Skin epidermis (tissue), 12 donors: ENCODE data around the gene BRMS1.
A peak's percentile ranks its signal among the peaks of the same experiment; 100 is the strongest.

Source experiments
- H3K27ac ChIP-seq, 21 experiments: fragments of 200-600 bp; sonication (generic) in 11 of 21; one replicate each; pipeline ENCODE4 v1.5.0; 2020; ENCODE audit warnings: mild to moderate bottlenecking in 3 of 21, inconsistent platforms in 2 of 21, moderate library complexity in 2 of 21
- H3K4me3 ChIP-seq, 7 experiments: fragments of 200-600 bp; sonication (generic) in 2 of 7; one replicate each; pipeline ENCODE4 v1.5.0; 2020; ENCODE audit warnings: inconsistent platforms in 2 of 7, mild to moderate bottlenecking in 2 of 7, moderate library complexity in 1 of 7

BRMS1 gene

DNA sequence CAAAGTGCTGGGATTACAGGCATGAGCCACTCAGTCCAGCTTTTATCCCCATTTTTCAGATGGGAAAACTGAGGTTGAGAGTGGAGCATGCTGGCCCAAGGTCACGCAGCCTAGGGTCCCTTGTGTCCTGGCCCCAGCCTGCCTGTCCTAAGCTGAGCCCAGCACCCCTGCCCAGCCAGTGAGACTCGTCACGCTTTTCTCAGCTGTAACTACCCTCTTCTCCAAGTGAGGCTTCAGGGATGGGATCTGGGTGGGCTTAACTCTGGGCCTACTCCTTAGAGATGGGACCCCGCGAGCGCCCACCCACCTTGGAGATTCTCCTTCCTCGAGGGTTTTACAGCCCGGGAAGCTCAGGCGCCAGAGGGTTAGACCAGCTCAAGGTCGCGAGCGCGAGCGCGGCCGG is 53.6 kb downstream of the BRMS1 start:
- Histone ChIP-seq H3K4me3 (peak overlapping the region in 3 of 7 experiments; percentile 22 to 36 (median 34)), H3K27ac (no peak overlapping the region)

DNA sequence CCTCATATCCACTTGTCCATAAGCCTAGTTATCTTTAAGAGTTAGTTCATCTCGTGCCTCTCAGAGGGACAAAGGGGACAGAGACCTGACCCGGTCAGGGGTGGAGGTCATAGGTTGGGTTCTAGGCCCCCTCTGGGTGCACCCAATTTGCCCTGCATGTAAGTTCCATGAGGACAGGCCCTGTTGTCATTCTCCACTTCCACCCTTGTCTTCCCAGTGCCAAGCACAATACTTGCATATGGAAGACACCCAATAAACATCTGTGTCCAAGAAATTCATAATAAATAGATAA is 54.6 kb downstream of the BRMS1 start:
- H3K4me3 ChIP-seq, result no peak overlapping the region
- no peak overlapping the region for H3K27ac ChIP-seq

DNA sequence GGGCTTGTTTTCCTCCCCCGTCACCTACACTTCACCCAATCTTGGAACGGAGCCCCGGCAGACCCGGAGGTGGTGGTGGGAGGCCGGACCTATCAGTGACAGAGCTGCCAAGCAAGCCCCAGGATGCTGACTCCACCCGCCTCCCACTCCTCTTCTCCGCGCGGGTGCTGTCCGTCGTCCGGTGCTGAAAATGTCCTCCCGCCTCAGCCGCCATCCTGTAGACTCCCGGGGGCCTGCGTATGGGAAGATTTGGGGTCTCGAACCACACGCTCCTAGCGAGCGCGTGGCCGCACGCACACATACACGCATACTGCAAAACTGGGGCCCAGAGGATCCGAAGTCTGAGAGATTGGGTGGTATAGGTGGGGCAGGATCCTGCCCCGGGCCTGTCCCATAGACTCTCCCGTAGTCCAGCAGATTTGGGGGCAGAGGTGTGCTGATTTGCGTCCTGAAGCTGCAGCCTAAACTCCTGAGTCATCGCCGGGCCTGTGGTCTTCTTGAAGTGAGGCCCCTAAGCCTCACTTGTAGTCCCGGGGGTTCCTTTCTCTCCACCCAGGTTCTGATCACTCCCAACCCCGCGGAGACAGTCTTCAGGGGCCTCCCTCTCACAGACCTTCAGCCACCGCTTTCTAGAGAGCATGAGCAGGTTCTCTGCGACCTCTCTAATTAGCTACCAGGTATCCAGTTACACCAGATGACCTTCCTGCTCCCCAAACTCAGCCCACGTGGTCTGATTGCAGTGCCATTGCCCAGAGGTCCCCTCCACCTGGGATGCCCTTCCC is 55.2 kb downstream of the BRMS1 start:
- H3K4me3 ChIP-seq, result peak overlapping the region; percentile 77 to 99 (median 86)
- H3K27ac ChIP-seq, result peak overlapping the region in 20 of 21 experiments; percentile 3 to 98 (median 84)

GRCh38 chr11:66288671-66289547 is 56.0 kb downstream of the BRMS1 start, which contains the start of gene YIF1A:
TSS of gene YIF1A (minus strand) at chr11:66289143. CDS start at chr11:66288985, 158 bp downstream.
- Histone ChIP-seq H3K4me3 (peak within 1 kb of the TSS; percentile 77 to 99 (median 86)), H3K27ac (peak within 1 kb of the TSS; percentile 43 to 98 (median 94))

- Histone ChIP-seq H3K4me3 (peak overlapping the region; percentile 77 to 99 (median 86)), H3K27ac (peak overlapping the region in 20 of 21 experiments; percentile 86 to 98 (median 94))
Measured at GRCh38 chr11:66287889-66288670, 56.8 kb downstream of the BRMS1 start.
